ENCODE results near the gene TMEM131.

DNA sequence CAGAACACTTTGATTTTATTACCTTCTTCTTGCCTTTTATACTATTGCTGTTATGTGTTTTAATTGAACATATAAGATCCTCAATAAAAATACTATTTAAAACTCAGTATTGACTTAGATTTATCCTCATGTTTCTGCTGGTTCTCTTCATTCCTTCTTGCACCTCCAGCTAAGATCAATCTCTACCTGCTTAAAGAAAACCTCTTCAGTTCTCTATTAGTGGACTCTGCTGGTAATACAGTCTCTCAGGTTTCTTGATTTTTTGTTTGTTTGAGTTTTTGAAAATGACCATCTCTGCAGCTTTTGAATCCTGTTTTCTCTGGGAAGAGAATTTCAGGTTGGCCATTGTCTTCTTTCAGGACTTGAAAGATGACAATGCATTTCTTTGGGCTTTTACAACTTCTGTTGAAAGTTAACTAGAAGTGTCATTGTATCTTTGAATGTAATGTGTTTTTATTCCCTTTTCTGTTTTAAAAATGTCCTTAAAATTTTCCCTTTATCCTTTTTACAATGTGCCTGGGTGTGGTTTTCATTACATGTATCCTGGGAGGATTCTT, 29.8 kb upstream of the TMEM131 start:
- peak in 4 of 5 experiments; percentile 39 to 70 (median 44) for TF ChIP-seq CTCF (IDR thresholded peaks at IDR 0.05)
- no peak for TF ChIP-seq POLR2AphosphoS5 (IDR thresholded peaks at IDR 0.05)

Data from transverse colon (tissue), 4 donors.